Non-pigmented ciliary epithelial cell (primary cell): ENCODE results near the gene CNBP.
"Not testable (repeated sequence)": the region's sequence is repeated elsewhere in the genome, so short reads cannot be mapped to it uniquely, and the experiment has no call there.

Experiments
- DNase-seq: peaks from one replicate; pipeline ENCODE4 v3.0.0-alpha.2; 2010; ENCODE audit warnings: low read depth

CNBP gene

GRCh38 chr3:129183569-129184395 is at the start of gene CNBP:
Gene CNBP (minus strand): TSS chr3:129183896. CDS start chr3:129171757, 12,139 bp downstream.
- peak; percentile 60 for DNase-seq

- DNase-seq, result no peak
Measured at GRCh38 chr3:129231331-129232119, 47.8 kb upstream of the CNBP start.

- no peak for DNase-seq
Measured at GRCh38 chr3:129230311-129231019, 46.8 kb upstream of the CNBP start.

- peak; percentile 60 for DNase-seq
Measured at GRCh38 chr3:129228891-129229585, 45.3 kb upstream of the CNBP start.

- peak; percentile 72 for DNase-seq
Measured at GRCh38 chr3:129226374-129226773, 42.7 kb upstream of the CNBP start.

- no peak for DNase-seq
Measured at GRCh38 chr3:129224984-129225393, 41.3 kb upstream of the CNBP start.

GRCh38 chr3:129224387-129224786 is 40.7 kb upstream of the CNBP start:
- DNase-seq, result not testable (repeated sequence)

GRCh38 chr3:129218742-129219141 is 35.0 kb upstream of the CNBP start:
- no peak for DNase-seq

- no peak for DNase-seq
Measured at GRCh38 chr3:129213238-129213637, 29.5 kb upstream of the CNBP start.

- DNase-seq, result peak; percentile 34
Measured at GRCh38 chr3:129211772-129212171, 28.1 kb upstream of the CNBP start.

- no peak for DNase-seq
Measured at GRCh38 chr3:129211345-129211744, 27.6 kb upstream of the CNBP start.

- DNase-seq, result no peak
Measured at GRCh38 chr3:129207479-129207878, 23.8 kb upstream of the CNBP start.

- DNase-seq, result no peak
Measured at GRCh38 chr3:129205109-129205832, 21.6 kb upstream of the CNBP start.

GRCh38 chr3:129204473-129204872 is 20.8 kb upstream of the CNBP start:
- DNase-seq, result no peak

GRCh38 chr3:129199366-129199765 is 15.7 kb upstream of the CNBP start:
- DNase-seq, result no peak

GRCh38 chr3:129197321-129197720 is 13.6 kb upstream of the CNBP start:
- DNase-seq, result no peak

GRCh38 chr3:129196601-129197000 is 12.9 kb upstream of the CNBP start:
- DNase-seq, result no peak

- peak; percentile 87 for DNase-seq
Measured at GRCh38 chr3:129195731-129196256, 12.1 kb upstream of the CNBP start.

- DNase-seq, result not testable (repeated sequence)
Measured at GRCh38 chr3:129189793-129190192, 6.1 kb upstream of the CNBP start.

- no peak for DNase-seq
Measured at GRCh38 chr3:129187857-129188256, 4.2 kb upstream of the CNBP start.

GRCh38 chr3:129185783-129186182 is 2.1 kb upstream of the CNBP start:
- DNase-seq, result no peak
